Activated T-cell treated with anti-CD3 and anti-CD28 coated beads for 4 hours (primary cell): ENCODE data around the gene LAMA3.

Source experiments
- DNase-seq: peaks from one replicate; pipeline ENCODE4 v3.0.0-alpha.2; 2020

LAMA3 gene

GRCh38 chr18:23918395-23919032 is 229.3 kb downstream of the LAMA3 start:
- peak; percentile 81 for DNase-seq

GRCh38 chr18:23920054-23920453 is 230.8 kb downstream of the LAMA3 start:
- DNase-seq: no peak

DNA sequence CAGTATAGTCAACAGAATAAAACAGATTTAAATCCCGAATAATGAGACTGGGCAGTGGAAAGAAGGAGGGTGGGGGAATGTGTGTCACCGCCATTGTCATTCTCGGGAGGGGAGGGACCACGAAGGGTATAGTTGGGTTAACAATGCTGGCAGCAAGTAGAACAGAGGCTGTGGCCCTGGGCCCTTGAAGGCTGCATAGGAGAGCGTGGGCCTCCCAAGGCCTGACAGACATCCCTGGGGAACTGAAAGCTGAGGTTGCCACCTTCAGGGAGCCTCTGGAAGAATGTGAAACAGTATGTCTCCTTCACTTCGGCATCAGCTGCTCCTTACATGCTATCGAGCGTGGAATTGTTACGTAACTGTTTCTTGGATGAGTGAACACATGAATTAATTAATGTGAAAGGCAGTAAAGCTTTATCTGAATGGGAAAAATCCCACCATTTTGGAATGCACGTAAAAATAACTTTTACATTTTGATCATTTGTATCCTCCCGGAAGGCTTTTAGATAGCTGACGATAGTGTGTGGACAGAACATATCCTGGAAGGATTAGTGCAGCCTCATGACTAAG is 232.5 kb downstream of the LAMA3 start:
- no peak for DNase-seq

DNA sequence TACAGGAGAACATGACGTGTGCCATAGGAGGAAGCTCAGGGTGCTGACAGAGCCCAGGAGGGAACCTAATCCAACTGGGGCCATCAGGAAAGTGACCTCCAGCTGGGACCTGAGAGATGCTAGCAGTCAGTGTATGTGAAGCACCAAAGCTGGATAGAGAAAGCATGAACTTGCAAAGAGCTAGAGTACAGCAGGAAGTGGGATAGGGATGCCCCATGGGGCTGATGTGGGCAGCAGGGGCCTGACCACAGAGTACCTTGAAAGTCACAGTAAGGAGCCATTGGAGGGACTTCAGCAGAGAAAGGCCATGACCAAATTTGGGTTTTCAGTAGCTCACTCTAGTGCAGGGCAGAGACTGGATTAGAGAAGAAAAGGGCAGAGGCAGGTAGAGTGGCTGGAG is 233.7 kb downstream of the LAMA3 start:
- no peak for DNase-seq

- DNase-seq: no peak
Measured at GRCh38 chr18:23924813-23925212, 235.6 kb downstream of the LAMA3 start.

GRCh38 chr18:23926571-23926970 is 237.3 kb downstream of the LAMA3 start:
- no peak for DNase-seq

DNA sequence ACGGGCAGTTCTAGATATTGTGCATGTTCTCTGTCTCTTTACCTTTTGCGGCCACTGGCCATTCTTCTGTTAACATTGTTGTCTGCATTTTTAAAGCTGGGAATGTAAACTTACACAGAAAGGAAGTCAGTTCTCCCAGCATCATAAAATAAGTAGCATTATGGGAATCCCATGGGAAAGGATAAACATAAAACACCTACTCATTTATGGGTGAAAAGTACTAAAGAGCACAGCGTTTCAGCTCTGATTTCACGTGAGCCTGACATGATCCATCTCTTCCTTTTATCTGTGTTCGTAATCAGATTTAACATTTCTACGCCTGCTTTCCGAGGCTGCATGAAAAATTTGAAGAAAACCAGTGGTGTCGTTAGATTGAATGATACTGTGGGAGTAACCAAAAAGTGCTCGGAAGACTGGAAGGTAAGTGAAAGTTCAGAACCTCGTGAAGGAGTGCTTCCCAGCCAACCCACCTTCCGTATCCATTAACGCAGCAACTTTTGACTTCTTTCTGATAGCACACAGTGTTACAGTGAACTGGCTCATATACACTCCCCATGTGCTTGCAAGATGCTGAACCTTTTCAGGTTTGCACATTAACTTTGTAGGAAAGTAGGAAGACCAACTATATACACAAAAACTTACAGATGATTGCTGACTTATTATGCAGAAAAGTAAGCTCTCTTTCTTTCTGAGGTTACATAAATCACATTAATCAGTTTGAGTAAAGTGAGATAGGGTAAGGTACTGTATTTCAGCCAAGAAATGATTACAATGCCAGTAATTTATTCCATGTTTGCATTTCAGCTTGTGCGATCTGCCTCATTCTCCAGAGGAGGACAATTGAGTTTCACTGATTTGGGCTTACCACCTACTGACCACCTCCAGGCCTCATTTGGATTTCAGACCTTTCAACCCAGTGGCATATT is 238.8 kb downstream of the LAMA3 start:
- DNase-seq: no peak

DNA sequence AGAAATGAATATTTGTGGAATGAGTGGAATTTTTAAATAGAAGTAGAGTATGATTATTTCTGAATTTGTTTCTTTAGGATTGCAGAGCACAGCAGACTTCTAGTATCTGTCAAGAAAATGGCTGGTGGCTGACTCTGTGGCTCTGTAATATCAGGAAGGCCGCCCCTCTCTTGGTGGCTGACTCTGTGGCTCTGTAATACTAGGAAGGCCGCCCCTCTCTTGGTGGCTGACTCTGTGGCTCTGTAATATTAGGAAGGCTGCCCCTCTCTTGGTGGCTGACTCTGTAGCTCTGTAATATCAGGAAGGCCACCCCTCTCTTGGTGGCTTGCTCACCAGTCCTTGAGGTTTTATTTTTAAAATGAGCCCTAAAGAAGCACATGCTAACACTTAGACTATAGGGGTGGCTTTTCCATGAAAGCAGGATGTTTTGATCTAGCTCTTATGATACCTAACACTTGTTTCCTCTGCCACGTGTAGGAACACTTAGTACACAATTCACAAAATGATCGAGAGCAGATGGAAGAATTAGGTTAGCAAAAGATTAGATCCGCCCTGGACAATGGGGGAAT is 240.2 kb downstream of the LAMA3 start:
- DNase-seq: no peak

GRCh38 chr18:23930002-23930401 is 240.7 kb downstream of the LAMA3 start:
- no peak for DNase-seq

DNA sequence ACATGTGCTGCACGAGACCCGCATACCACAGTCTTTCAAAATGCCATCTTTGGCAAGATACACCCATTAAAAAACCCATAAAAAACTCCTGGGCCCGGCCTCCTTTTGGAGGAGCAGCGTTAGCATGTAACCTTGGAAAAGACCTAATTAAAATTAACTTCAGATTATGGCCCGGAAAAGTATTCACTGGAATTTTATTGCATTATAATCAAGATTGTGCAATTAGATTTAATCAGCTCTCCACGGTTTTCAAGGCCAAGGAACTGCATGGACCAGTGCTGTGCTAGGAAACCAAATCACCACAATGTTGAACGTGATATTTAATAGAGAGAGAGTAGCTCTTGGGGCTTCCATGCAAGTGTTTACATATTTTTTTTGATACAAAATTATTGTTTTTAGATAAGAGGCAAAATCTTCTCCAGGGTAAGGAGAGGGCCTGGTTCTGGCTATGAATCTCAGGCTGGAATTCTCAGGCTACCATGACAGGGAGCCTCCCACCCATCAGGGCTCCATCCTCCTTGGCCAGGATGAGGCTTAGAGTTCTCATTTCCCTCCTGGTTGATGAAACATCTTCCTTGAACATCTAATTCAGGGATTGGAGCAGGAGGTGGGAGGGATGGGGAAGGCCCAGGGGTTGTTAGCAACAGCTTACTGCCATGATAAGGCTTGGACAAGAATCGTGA is 243.3 kb downstream of the LAMA3 start:
- DNase-seq: no peak

DNA sequence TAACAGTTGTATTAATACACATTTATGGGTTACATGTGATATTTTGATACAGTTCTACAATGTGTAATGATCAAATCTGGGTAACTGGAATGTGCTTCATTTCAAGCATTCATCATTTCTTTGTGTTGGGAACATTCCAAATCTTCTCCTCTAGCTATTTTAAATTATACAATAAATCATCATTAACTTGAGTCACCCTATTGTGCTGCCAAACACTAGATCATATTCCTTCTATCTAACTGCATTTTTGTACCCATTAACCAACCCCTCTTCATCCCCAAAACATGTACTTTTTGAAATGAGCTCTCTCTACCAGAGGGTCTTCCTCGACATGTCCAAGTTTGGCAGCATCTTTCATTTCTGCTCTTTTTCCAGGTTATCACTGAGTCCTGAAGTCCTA is 244.2 kb downstream of the LAMA3 start:
- DNase-seq: no peak

GRCh38 chr18:23934252-23934651 is 245.0 kb downstream of the LAMA3 start:
- DNase-seq: no peak

- DNase-seq: no peak
Measured at GRCh38 chr18:23934863-23935262, 245.6 kb downstream of the LAMA3 start.

DNA sequence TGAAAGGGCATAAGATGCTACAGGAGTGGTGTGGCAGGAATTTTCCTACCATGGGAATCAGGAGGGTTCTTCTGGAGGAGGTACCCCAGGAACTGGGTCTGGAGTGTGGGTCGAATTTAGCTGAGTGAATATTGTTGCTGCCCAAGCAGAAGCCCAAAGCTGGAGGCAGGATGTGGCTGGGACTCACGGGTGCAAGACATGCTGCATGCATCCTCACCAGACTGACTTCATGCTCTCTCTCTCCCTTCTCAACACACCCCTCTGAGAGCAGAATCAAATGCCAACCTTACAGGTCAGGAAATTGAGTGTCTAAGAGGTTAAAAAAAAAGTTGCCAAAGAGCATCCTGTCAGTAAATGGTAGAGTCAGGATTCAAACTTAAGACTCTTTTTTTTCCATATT is 246.6 kb downstream of the LAMA3 start:
- no peak for DNase-seq

DNA sequence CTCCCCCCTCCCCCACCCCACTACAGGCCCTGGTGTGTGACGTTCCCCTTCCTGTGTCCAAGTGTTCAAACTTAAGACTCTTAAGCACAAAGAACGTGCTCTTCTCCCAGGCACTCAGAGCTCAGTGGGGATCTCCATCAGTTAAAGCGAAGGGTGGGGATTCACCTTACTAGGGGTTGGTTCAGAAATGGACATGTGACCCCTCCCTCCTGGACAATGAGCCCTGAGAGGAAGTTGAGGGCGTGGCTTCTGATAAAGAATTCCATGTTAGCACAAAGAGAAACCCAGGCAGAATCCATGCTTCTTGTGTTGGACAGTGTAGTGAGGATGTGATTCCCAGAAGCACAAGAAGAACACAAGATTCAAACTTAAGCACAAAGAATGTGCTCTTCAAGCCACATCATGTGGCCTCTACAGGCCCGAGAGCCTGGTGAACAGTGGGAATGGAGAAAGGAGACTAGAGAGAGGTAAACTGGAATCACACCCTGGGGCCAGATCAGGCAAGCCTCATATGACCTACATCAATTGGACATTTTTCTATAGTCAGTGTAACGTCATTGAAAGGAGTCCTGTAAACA is 247.2 kb downstream of the LAMA3 start:
- no peak for DNase-seq

DNA sequence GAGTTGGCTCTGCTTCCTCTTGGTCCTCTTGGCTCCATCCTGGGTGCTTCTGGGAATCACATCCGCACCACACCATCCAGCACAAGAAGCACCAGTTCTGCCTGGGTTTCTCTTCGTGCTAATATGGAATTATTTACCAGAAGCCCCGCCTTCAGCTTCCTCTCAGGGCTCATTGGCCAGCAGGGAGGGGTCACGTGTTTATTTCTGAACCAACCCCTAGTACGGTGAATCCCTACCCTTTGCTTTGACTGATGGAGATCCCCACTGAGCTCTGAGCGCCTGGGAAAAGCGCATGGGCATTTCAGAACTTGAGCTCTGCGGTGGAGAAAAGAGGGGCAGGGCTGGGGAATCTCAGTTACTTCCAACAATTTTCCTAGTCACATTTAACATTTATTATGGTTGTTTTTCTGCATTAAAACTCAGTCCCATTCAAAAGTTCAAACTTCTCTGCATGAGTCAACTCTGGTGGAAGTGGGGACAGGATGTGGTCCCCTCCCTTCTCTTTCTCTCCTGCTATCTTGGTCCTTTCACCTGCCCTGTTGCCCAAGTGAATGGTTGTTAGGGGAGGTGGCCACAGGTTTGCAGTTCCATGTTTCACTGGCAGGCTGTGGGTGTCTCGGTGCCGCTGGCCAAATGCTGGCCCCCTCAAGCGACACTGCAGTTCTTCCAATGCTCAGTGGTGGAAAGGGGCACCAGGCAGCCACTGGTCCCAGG is 248.9 kb downstream of the LAMA3 start:
- DNase-seq: no peak

DNA sequence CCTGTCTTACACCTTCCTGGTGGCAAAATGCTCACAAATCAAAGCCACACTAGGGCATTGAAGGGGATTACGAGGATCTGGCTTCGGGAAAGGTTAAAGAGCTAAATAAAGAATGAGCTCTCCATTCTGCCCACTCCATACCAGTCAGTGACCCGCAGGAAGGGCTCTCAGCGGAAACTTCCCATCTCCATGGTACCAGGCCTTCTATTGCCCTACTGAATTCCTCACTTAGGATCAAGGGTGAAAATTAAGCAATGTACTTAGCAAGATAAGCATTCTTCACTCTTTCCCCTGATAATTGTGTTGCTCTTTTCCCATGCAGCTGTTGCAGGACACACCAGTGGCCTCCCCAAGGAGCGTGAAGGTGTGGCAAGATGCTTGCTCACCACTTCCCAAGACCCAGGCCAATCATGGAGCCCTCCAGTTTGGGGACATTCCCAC is 249.7 kb downstream of the LAMA3 start:
- no peak for DNase-seq

DNA sequence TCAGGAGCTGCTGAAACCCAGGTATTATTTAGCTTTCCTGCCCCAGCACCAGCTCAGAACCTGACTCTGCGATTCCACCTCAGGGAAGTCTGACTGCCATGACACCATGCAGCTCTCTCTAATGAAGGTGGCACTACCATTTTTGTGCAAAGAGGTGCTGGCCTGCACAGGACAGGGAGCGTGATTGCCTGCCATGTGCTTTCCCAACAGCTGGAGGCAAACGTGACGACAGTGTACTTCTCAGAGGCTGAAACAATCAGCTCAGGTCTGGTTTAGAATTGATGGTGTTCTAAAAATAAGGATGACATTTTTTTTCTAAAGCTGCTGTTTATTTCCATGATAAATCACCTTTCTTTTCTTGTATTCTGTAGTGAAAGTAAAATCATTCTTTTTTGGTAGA is 250.1 kb downstream of the LAMA3 start:
- no peak for DNase-seq

DNA sequence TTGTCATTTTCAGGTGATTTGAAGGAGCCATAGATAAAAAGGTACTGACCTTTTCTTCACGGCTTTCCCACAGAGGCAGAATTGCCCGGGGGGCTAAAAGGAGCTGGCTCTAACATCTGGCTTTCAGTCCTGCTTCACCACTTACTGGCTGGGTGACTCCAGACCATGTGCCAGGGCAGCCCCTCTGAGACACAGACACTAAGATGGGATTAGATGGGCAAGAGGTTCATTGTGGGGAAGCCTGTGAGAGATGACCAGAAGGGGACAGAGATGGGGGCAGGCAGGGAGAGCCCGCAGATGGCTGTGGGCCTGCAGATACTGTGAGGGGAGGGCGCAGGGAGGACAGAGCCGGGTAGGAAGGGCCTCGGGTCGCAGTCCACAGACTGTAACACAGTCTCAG is 250.6 kb downstream of the LAMA3 start:
- DNase-seq: no peak

- DNase-seq: no peak
Measured at GRCh38 chr18:23941791-23942190, 252.5 kb downstream of the LAMA3 start.

DNA sequence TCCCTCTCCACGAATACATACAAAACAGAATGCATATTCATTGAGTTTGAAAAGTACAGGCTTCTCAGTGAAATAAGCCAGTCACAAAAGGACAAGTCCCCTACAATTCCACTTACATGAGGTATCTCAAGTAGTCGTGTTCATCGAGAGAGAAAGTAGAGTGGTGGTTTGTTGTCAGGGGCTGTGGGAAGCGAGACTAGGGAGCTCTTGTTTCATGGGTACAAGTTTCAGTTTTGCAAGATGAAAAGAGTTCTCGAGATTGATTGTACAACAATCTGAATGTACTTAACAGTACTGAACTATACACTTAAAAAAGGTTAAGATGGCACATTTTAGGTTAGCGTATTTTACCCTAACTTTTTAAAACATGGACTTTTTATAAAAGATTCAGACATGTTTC is 253.9 kb downstream of the LAMA3 start:
- DNase-seq: no peak
